22Rv1 (cell line): Measurements from ENCODE around the gene ARHGAP42.

Source experiments
- CTCF ChIP-seq: fragments of 450-650 bp; IDR thresholded peaks from 2 replicates; pipeline ENCODE4 v1.5.1; 2017; ENCODE audit warnings: mild to moderate bottlenecking
- ZFX ChIP-seq: fragments of 450-650 bp; IDR thresholded peaks from 2 replicates; pipeline ENCODE4 v1.6.1; 2017; ENCODE audit warnings: antibody characterized with exemption, borderline replicate concordance

GRCh38 chr11:100746448-100746847 is 59.4 kb downstream of the ARHGAP42 start:
- TF ChIP-seq CTCF = no peak
- TF ChIP-seq ZFX = no peak
